Measurements from ENCODE around the gene ITIH5.

Gene ITIH5

GRCh38 chr10:7580520-7580919 lies 86.2 kb downstream of the ITIH5 start:
- no peak for DNase-seq

- DNase-seq = no peak
Observed at GRCh38 chr10:7579681-7580080, 87.1 kb downstream of the ITIH5 start.

GRCh38 chr10:7577579-7577978 lies 89.2 kb downstream of the ITIH5 start:
- DNase-seq = no peak

- no peak for DNase-seq
Observed at GRCh38 chr10:7577176-7577575, 89.6 kb downstream of the ITIH5 start.

GRCh38 chr10:7576340-7576739 lies 90.4 kb downstream of the ITIH5 start:
- no peak for DNase-seq

- DNase-seq = no peak
Observed at GRCh38 chr10:7572391-7572790, 94.4 kb downstream of the ITIH5 start.

- DNase-seq = no peak
Observed at GRCh38 chr10:7571981-7572380, 94.8 kb downstream of the ITIH5 start.

- no peak for DNase-seq
Observed at GRCh38 chr10:7567911-7568620, 98.7 kb downstream of the ITIH5 start.

GRCh38 chr10:7566891-7567290 lies 99.9 kb downstream of the ITIH5 start:
- DNase-seq = no peak

GRCh38 chr10:7565871-7566270 lies 100.9 kb downstream of the ITIH5 start:
- no peak for DNase-seq

- DNase-seq = no peak
Observed at GRCh38 chr10:7563770-7564169, 103.0 kb downstream of the ITIH5 start.

GRCh38 chr10:7563368-7563767 lies 103.4 kb downstream of the ITIH5 start:
- no peak for DNase-seq

- no peak for DNase-seq
Observed at GRCh38 chr10:7561985-7562384, 104.8 kb downstream of the ITIH5 start.

GRCh38 chr10:7561216-7561893 lies 105.4 kb downstream of the ITIH5 start:
- DNase-seq = no peak

- DNase-seq = no peak
Observed at GRCh38 chr10:7560519-7560918, 106.2 kb downstream of the ITIH5 start.

- DNase-seq = no peak
Observed at GRCh38 chr10:7559386-7559785, 107.4 kb downstream of the ITIH5 start.

- DNase-seq = no peak
Observed at GRCh38 chr10:7558036-7558435, 108.7 kb downstream of the ITIH5 start.

GRCh38 chr10:7553531-7553930 lies 113.2 kb downstream of the ITIH5 start:
- DNase-seq = no peak

GRCh38 chr10:7551950-7552716 lies 114.6 kb downstream of the ITIH5 start:
- no peak for DNase-seq

GRCh38 chr10:7551289-7551688 lies 115.5 kb downstream of the ITIH5 start:
- no peak for DNase-seq

GRCh38 chr10:7550013-7550412 lies 116.8 kb downstream of the ITIH5 start:
- DNase-seq = no peak

- DNase-seq = no peak
Observed at GRCh38 chr10:7547829-7548228, 118.9 kb downstream of the ITIH5 start.

GRCh38 chr10:7547206-7547605 lies 119.6 kb downstream of the ITIH5 start:
- DNase-seq = no peak

GRCh38 chr10:7546385-7546967 lies 120.3 kb downstream of the ITIH5 start:
- no peak for DNase-seq

All from activated naive CD4-positive, alpha-beta T cell (primary cell).